ENCODE measurements around the gene SLC52A1.

SLC52A1 gene

GRCh38 chr17:4986951-4987766, 48.1 kb downstream of the SLC52A1 start, which contains the start of gene CAMTA2:
TSS of gene CAMTA2 (minus strand) at chr17:4987675. CDS start at chr17:4986222, 1,453 bp downstream.
- DNase-seq, result peak; percentile 92

GRCh38 chr17:4986403-4986802, 48.8 kb downstream of the SLC52A1 start:
- DNase-seq, result no peak
